Activated CD4-positive, CD25-positive, alpha-beta regulatory T cell (primary cell): ENCODE results near the gene SAMD9L.
"Not testable (repeated sequence)": the region's sequence is repeated elsewhere in the genome, so short reads cannot be mapped to it uniquely, and the experiment has no call there.

ENCODE experiments used
- DNase-seq, 4 experiments: peaks; one replicate each; lab custom pipeline; 2025; lab: John Stamatoyannopoulos, UW

The SAMD9L gene

DNA sequence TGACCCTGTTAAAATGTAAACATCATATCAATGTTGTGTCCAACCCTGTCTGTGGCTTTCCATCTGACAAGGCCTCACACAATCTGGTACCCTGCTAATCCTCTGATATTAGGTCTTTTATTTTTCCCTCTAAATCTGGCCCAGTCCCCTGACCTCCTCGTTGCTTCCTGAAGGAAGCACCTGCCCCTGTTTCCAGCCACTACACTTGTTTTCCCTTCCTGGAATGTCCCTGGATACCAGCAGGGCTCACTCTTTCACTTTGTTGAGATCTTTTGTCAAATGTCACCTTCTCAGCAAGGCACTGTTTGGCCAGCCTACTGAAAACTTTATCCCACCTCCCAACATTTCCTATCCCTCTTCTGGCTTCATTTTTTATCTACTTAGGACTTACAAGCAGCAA lies 2.1 kb downstream of the SAMD9L start:
- no peak for DNase-seq

GRCh38 chr7:93145354-93145753 lies 2.8 kb downstream of the SAMD9L start:
- no peak for DNase-seq

DNA sequence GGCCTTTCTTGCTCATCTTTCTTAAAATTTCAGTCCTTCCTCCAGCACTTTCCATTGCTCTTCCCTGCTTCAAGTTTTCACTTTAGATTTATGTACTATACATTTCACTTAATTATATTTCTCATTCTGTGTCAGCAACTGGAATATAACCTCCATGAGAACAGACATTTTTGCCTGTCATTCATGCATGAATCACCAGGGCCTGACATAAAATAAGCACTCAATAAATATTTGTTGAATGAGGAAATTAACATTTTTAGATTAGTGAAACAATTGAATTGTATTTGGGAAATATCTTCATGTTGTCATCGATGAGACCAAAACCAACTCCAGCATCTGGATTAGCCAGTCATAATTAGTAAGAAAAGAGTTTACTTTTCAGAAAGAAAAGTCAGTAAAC lies 6.1 kb downstream of the SAMD9L start:
- DNase-seq: no peak

DNA sequence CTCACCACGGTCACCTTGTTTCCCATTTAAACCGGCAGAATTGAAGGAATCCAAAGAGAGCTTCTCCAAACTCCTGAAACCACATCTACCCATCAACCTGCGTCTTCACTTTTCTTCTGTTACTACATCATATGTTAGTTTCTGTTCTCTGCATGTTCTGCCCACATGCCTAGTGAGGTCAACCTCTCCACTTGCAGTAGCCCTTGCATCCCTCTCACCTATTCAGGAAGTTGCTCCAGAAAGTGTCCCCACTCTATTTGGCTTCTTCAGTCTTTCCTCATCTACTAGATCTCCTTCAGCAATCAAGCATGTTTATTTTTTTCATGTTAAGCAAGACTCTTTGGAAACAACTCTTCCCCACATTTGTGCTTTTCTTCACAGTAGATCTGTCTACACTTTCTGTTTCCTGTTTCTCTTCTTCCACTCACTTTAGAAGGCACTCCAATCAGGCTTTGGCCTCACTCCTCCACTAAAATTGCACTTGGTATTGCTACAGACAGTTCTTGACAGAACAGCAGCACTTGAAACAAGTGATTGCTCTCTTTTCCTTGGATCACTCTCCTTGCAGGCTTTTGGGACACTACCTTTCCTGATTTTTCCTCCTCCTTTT lies 7.5 kb downstream of the SAMD9L start:
- DNase-seq: no peak

- no peak for DNase-seq
Observed at GRCh38 chr7:93138576-93138975, 9.6 kb downstream of the SAMD9L start.

- DNase-seq: no peak
Observed at GRCh38 chr7:93133005-93133404, 15.2 kb downstream of the SAMD9L start.

- no peak for DNase-seq
Observed at GRCh38 chr7:93132216-93132615, 16.0 kb downstream of the SAMD9L start.

- not testable (repeated sequence) for DNase-seq
Observed at GRCh38 chr7:93126954-93127353, 21.2 kb downstream of the SAMD9L start.

- DNase-seq: not testable (repeated sequence)
Observed at GRCh38 chr7:93123532-93123931, 24.7 kb downstream of the SAMD9L start.

DNA sequence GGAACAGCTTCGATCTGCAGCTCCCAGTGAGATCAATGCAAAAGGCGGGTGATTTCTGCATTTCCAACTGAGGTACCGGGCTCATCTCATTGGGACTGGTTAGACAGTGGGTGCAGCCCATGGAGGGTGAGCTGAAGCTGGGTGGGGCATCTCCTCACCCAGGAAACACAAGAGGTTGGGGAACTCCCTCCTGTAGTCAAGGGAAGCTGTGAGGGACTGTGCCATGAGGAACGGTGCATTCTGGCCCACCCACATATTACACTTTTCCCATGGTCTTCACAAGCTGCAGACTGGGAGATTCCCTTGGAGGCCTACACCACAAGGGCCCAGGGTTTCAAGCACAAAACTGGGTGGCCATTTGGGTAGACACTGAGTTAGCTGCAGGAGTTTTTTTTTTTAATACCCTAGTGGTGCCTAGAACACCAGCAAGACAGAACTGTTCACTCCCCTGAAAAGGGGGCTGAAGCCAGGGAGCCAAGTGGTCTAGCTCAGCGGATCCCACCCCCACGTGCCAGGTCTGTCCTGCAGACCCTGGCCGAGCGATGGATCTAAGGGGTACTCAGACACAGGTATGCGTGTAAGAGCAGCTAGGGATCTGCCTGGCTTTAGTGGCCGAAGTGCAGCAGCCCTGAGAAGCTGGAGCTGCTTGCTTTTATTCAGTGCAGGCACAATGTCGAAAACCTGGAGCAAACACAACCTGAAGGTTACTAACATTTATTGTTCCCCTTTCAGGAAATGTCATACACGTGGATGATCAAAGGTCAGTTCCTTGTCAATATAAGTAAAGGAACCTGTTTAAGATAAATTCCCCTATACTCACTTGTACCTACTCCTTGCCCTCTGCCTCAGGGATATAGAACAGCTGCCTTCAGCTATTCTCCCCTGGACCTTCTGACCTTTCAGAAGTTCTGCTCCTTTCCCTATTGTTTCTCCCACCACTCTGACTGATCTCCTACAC lies 27.3 kb downstream of the SAMD9L start:
- DNase-seq: no peak

DNA sequence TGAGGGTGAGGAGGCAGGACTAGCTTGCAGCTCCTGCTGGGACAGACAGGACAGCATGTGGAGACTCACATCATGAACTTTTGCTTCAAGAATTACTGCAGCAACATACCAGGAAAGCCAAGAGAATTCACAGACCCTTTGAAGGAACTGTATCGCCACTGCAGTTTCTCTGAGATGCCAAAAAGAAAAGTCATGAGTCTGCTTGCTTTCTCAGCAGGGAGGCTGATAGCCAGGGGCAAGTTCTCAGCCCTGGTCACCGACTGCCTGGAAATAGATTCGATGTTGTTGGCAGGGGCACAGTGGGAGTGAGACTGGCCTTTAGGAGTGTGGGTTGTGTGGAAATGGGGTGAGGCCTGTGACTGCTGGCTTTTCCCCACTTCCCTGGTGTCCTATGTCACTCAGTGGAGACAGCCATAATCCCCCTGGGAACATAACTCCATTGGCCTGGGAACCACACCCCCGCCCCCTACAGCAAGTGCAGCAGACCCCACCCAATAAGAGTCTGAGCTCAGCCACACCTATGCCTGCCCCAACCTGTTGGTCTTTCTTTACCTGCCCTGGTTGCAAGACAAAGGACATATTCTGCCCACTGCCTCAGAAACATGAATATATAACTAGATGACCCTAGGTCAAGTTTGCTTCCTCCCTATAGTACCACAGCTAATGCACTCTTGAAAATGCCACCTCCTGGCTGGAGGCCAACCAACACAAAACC lies 28.8 kb downstream of the SAMD9L start:
- DNase-seq: no peak

DNA sequence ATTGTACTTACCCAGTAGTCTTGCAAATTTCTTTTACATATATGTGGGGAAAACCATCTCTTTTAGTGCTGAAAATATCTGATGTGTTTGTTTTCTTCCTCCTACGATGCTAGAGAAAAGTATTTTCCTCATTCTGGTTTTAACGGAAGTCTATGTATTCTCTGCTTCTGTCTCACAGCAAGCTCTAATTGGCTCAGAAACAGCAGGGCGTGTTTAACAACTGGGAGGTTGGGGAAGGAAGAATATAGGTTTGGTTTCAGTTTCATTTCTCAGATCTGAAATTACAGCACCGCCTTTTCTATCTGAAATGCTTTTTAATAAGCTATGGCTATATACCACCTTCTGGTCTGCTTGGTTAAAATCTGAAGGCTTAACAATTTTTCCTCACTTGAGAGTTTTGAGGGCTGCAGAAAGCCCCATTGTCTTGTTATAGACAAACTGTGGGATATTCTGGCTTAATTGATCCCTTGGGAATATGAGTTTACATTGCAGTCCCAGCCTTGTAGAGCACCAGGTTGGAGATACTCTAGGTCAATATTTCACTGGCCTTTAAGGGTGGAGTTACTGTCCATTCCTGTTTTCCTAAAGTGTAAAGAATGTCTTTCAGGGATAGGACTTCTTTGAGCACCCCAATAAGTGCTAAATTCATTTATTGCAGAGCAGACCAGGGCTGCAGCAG lies 30.2 kb downstream of the SAMD9L start, which contains the start of gene SAMD9:
SAMD9 (minus strand) TSS at position 128 of the 679 bp plus-strand sequence. CDS start 11,882 bp downstream, outside the sequence.
- DNase-seq: peak in 2 of 4 experiments; percentile 10 to 15

DNA sequence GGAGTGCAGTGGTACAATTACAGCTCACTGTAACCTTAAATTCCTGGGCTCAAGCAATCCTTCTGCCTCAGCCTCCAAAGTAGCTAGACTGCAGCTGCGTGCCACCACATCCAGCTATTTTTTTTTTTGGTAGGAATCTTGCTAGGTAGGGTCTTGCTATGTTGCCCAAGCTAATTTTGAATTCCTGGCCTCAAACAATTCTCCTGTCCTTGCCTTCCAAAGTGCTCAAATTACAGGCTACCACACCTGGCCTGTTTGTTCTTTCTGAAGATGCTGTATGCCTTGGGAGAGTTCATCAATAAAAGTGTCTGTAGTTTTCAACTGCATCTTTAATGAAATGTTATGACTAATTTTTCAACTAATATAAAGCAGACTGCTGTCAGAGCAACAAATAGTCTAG lies 30.9 kb downstream of the SAMD9L start:
- no peak for DNase-seq

DNA sequence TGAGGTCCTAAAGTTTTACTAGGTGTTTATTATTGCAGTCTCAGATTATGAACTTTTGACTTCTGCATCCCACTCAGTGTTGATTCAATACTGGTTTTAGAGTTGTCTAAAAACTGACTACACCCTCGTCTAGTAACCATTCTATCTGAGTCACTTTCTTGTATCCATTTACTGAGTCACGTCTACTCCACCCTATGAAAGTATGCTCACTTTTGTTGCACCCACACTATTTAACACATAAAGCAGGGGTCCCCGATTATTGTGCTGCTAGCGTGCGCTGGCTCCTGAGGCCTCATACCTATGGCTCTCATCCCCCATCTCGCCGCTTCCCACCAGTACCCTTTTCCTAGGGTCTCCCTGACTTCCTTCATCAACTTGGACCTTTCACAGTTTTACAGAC lies 32.4 kb downstream of the SAMD9L start:
- DNase-seq: no peak

DNA sequence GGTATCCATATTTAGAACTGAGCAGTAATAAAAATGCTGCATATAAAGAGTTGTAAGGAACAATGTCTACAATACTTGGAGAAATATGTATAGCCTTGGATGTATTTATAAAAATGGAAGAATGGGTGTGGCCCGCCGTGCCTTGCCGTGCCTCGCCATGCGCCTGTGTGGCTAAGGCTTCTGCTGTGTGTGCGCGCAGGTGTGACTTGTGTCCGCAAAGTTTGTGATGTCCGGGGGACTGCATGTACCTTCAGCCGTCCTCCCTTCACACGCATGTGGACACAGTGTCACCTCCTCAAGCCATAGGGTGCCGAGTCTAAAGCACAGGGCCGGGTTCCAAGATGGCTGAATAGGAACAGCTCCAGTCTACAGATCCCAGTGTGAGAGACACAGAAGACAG lies 40.2 kb downstream of the SAMD9L start:
- no peak for DNase-seq

- no peak for DNase-seq
Observed at GRCh38 chr7:93097388-93097787, 50.8 kb downstream of the SAMD9L start.

- DNase-seq: no peak
Observed at GRCh38 chr7:93092757-93093370, 55.3 kb downstream of the SAMD9L start.
